Erythroblast (primary cell): ENCODE results near the gene BAIAP2L1.
"Not testable (repeated sequence)": the region's sequence is repeated elsewhere in the genome, so short reads cannot be mapped to it uniquely, and the experiment has no call there.

Experiments
- GATA1 ChIP-seq: IDR thresholded peaks from 2 replicates; pipeline ENCODE4 v1.6.1; 2011; ENCODE audit warnings: low read depth, mild to moderate bottlenecking, control low read depth, low read length, moderate library complexity
- POLR2A ChIP-seq: IDR thresholded peaks from 2 replicates; pipeline ENCODE4 v1.6.1; 2011; ENCODE audit warnings: mild to moderate bottlenecking, low read length

DNA sequence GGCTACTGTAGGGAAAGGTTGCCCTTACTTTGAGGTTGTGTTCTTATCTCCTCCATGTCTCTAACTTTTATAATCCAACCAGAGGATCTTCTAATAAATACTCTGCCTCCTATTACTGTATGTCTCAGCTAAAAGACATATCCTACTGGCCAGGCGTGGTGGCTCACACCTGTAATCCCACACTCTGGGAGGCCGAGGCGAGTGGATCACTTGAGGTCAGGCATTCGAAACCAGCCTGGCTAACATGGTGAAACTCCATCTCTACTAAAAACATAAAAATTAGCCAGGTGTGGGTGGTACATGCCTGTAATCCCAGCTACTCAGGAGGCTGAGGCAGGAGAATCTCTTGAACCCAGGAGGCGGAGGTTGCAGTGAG lies 18.4 kb upstream of the BAIAP2L1 start:
- not testable (repeated sequence) for TF ChIP-seq POLR2A, GATA1
